BE2C (cell line): ENCODE data around the gene WBP1L.
A peak's percentile ranks its signal among the peaks of the same experiment; 100 is the strongest.

Source experiments
- DNase-seq: peaks from one replicate; pipeline ENCODE4 v3.0.0-alpha.2; 2020
- H3K27me3 ChIP-seq: fragments of 250-450 bp; sonication (Bioruptor Pico); 2 replicates; pipeline ENCODE4 v1.5.1; 2020; ENCODE audit warnings: mild to moderate bottlenecking
- H3K36me3 ChIP-seq: fragments of 250-450 bp; sonication (Bioruptor Pico); 2 replicates; pipeline ENCODE4 v1.5.1; 2020; ENCODE audit warnings: mild to moderate bottlenecking
- H3K4me1 ChIP-seq: fragments of 250-450 bp; sonication (Bioruptor Pico); 2 replicates; pipeline ENCODE4 v1.5.1; 2020
- H3K4me3 ChIP-seq: 2 replicates; pipeline ENCODE4 v1.5.1; 2011; ENCODE audit warnings: low read depth, low read length
- H3K9me3 ChIP-seq: fragments of 250-450 bp; sonication (Bioruptor Pico); 2 replicates; pipeline ENCODE4 v1.5.1; 2020
- CTCF ChIP-seq: IDR thresholded peaks from 2 replicates; pipeline ENCODE4 v1.5.1; 2012; ENCODE audit warnings: mild to moderate bottlenecking, low read depth, low read length

The WBP1L gene

GRCh38 chr10:102702742-102703141, 41.0 kb upstream of the WBP1L start:
- H3K27me3 ChIP-seq: no peaks in the 10 kb centered on the region
- H3K36me3 ChIP-seq: peaks cover 9% of the 10 kb centered on the region
- H3K9me3 ChIP-seq: no peaks in the 10 kb centered on the region
- H3K4me3 ChIP-seq: no peak overlapping the region
- no peak for TF ChIP-seq CTCF
- DNase-seq: no peak
- no peaks in the 10 kb centered on the region for H3K4me1 ChIP-seq

GRCh38 chr10:102704915-102705314, 38.8 kb upstream of the WBP1L start:
- no peak for TF ChIP-seq CTCF
- no peak for DNase-seq
- H3K27me3 ChIP-seq: no peaks in the 10 kb centered on the region
- no peaks in the 10 kb centered on the region for H3K36me3 ChIP-seq
- no peak overlapping the region for H3K4me3 ChIP-seq
- no peaks in the 10 kb centered on the region for H3K9me3 ChIP-seq
- H3K4me1 ChIP-seq: no peaks in the 10 kb centered on the region

- Histone ChIP-seq H3K36me3 (no peaks in the 10 kb centered on the region), H3K27me3 (no peaks in the 10 kb centered on the region), H3K4me3 (no peak overlapping the region), H3K9me3 (no peaks in the 10 kb centered on the region), H3K4me1 (peaks cover 2% of the 10 kb centered on the region; the same call in 1 of the 2 replicates)
- DNase-seq: no peak
- no peak for TF ChIP-seq CTCF
These were observed 38.2 kb upstream of the WBP1L start for GRCh38 chr10:102705531-102705930.

- H3K27me3 ChIP-seq: no peaks in the 10 kb centered on the region
- H3K4me1 ChIP-seq: peaks cover 7% of the 10 kb centered on the region; the same call in 1 of the 2 replicates
- no peak for DNase-seq
- H3K36me3 ChIP-seq: no peaks in the 10 kb centered on the region
- no peaks in the 10 kb centered on the region for H3K9me3 ChIP-seq
- TF ChIP-seq CTCF: no peak
- no peak overlapping the region for H3K4me3 ChIP-seq
These were observed 33.1 kb upstream of the WBP1L start for GRCh38 chr10:102710609-102711008.

GRCh38 chr10:102712089-102712488, 31.7 kb upstream of the WBP1L start:
- H3K36me3 ChIP-seq: no peaks in the 10 kb centered on the region
- no peak for TF ChIP-seq CTCF
- H3K4me1 ChIP-seq: peaks cover 7% of the 10 kb centered on the region; the same call in 1 of the 2 replicates
- no peaks in the 10 kb centered on the region for H3K9me3 ChIP-seq
- no peak overlapping the region for H3K4me3 ChIP-seq
- H3K27me3 ChIP-seq: no peaks in the 10 kb centered on the region
- DNase-seq: no peak

- Histone ChIP-seq H3K4me1 (peaks cover 12% of the 10 kb centered on the region), H3K9me3 (no peaks in the 10 kb centered on the region), H3K36me3 (no peaks in the 10 kb centered on the region), H3K4me3 (peak overlapping the region; percentile 70), H3K27me3 (no peaks in the 10 kb centered on the region)
- TF ChIP-seq CTCF: no peak
- no peak for DNase-seq
These were observed 30.8 kb upstream of the WBP1L start for GRCh38 chr10:102712843-102713538.
